ENCODE data around the gene LMBRD2. TPM values are rescaled to one million over a fixed set of nuclear protein-coding genes. Genes with fewer than 3 reads are reported as not detected.

Gene LMBRD2
- total and polyA plus RNA-seq, 2 of the 8 experiments (the other 6 are each of a cell fraction or from before 2014, with no cell fraction given) = 1.1 to 4.1 TPM

DNA sequence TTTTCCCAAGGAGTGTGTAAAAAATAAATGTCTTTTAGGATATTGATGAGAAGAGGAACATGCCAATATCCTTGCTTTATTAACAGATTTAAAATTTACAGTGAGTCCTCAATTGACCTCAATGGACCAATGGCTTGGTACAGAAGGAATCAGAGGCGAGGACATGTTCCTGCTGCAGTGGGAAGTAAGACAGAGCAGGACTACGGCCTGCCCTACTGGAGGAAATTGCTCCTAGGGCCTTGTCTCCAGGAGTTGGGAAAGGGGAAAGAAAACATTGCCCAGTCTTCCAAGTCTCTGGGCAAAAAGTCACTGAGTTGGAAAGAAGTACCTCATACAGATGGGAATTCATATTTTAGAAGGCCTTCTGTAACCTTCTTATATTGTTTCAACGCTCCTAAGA is 51.9 kb downstream of the LMBRD2 start (continued):
- TF ChIP-seq, protein P1, sequence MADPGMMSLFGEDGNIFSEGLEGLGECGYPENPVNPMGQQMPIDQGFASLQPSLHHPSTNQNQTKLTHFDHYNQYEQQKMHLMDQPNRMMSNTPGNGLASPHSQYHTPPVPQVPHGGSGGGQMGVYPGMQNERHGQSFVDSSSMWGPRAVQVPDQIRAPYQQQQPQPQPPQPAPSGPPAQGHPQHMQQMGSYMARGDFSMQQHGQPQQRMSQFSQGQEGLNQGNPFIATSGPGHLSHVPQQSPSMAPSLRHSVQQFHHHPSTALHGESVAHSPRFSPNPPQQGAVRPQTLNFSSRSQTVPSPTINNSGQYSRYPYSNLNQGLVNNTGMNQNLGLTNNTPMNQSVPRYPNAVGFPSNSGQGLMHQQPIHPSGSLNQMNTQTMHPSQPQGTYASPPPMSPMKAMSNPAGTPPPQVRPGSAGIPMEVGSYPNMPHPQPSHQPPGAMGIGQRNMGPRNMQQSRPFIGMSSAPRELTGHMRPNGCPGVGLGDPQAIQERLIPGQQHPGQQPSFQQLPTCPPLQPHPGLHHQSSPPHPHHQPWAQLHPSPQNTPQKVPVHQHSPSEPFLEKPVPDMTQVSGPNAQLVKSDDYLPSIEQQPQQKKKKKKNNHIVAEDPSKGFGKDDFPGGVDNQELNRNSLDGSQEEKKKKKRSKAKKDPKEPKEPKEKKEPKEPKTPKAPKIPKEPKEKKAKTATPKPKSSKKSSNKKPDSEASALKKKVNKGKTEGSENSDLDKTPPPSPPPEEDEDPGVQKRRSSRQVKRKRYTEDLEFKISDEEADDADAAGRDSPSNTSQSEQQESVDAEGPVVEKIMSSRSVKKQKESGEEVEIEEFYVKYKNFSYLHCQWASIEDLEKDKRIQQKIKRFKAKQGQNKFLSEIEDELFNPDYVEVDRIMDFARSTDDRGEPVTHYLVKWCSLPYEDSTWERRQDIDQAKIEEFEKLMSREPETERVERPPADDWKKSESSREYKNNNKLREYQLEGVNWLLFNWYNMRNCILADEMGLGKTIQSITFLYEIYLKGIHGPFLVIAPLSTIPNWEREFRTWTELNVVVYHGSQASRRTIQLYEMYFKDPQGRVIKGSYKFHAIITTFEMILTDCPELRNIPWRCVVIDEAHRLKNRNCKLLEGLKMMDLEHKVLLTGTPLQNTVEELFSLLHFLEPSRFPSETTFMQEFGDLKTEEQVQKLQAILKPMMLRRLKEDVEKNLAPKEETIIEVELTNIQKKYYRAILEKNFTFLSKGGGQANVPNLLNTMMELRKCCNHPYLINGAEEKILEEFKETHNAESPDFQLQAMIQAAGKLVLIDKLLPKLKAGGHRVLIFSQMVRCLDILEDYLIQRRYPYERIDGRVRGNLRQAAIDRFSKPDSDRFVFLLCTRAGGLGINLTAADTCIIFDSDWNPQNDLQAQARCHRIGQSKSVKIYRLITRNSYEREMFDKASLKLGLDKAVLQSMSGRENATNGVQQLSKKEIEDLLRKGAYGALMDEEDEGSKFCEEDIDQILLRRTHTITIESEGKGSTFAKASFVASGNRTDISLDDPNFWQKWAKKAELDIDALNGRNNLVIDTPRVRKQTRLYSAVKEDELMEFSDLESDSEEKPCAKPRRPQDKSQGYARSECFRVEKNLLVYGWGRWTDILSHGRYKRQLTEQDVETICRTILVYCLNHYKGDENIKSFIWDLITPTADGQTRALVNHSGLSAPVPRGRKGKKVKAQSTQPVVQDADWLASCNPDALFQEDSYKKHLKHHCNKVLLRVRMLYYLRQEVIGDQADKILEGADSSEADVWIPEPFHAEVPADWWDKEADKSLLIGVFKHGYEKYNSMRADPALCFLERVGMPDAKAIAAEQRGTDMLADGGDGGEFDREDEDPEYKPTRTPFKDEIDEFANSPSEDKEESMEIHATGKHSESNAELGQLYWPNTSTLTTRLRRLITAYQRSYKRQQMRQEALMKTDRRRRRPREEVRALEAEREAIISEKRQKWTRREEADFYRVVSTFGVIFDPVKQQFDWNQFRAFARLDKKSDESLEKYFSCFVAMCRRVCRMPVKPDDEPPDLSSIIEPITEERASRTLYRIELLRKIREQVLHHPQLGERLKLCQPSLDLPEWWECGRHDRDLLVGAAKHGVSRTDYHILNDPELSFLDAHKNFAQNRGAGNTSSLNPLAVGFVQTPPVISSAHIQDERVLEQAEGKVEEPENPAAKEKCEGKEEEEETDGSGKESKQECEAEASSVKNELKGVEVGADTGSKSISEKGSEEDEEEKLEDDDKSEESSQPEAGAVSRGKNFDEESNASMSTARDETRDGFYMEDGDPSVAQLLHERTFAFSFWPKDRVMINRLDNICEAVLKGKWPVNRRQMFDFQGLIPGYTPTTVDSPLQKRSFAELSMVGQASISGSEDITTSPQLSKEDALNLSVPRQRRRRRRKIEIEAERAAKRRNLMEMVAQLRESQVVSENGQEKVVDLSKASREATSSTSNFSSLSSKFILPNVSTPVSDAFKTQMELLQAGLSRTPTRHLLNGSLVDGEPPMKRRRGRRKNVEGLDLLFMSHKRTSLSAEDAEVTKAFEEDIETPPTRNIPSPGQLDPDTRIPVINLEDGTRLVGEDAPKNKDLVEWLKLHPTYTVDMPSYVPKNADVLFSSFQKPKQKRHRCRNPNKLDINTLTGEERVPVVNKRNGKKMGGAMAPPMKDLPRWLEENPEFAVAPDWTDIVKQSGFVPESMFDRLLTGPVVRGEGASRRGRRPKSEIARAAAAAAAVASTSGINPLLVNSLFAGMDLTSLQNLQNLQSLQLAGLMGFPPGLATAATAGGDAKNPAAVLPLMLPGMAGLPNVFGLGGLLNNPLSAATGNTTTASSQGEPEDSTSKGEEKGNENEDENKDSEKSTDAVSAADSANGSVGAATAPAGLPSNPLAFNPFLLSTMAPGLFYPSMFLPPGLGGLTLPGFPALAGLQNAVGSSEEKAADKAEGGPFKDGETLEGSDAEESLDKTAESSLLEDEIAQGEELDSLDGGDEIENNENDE (IDR thresholded peaks at IDR 0.05; ENCODE audit: insufficient replicate concordance, low read length) = no peak
- no peak for TF ChIP-seq CBX5 (IDR thresholded peaks at IDR 0.05; ENCODE audit: low read depth, low read length)
- no peak for TF ChIP-seq POU5F1 (IDR thresholded peaks at IDR 0.05; ENCODE audit: low read depth, low read length)
- TF ChIP-seq SUZ12 (IDR thresholded peaks at IDR 0.05; ENCODE audit: low read length) = no peak
- TF ChIP-seq TAF7 (optimal IDR thresholded peaks at IDR 0.05; ENCODE audit: borderline replicate concordance, low read depth, low read length) = no peak
- TF ChIP-seq, protein P2, sequence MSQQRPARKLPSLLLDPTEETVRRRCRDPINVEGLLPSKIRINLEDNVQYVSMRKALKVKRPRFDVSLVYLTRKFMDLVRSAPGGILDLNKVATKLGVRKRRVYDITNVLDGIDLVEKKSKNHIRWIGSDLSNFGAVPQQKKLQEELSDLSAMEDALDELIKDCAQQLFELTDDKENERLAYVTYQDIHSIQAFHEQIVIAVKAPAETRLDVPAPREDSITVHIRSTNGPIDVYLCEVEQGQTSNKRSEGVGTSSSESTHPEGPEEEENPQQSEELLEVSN (IDR thresholded peaks at IDR 0.05) = no peak
- TF ChIP-seq JUN (IDR thresholded peaks at IDR 0.05; ENCODE audit: low read depth, low read length) = no peak
- no peak for TF ChIP-seq GTF2F1 (IDR thresholded peaks at IDR 0.05; ENCODE audit: borderline replicate concordance, low read depth, low read length)
- TF ChIP-seq SP2 (IDR thresholded peaks at IDR 0.05; ENCODE audit: low read length) = no peak
- no peak for TF ChIP-seq BRCA1 (IDR thresholded peaks at IDR 0.05; ENCODE audit: low read depth, low read length)

All from H1 (cell line).